Mammary epithelial cell (primary cell): Measurements from ENCODE around the gene RABL6.

Experiments used
- CTCF ChIP-seq, 2 donors: IDR thresholded peaks in 1 of 2; conservative IDR thresholded peaks in 1 of 2; 2 replicates each; pipeline ENCODE4 v1.5.1; 2011 to 2012; ENCODE audit warnings: inconsistent platforms in 2 of 2, low read length in 2 of 2, mild to moderate bottlenecking in 2 of 2, control low read depth in 1 of 2, low read depth in 1 of 2; ENCODE audit not compliant: insufficient read depth in 1 of 2; ENCODE audit errors: extremely low read depth in 1 of 2
- EZH2 ChIP-seq: IDR thresholded peaks from 2 replicates; pipeline ENCODE4 v1.6.1; 2012; ENCODE audit warnings: low read length, inconsistent platforms, borderline replicate concordance

- TF ChIP-seq CTCF (conservative IDR thresholded peaks at IDR 0.05 in 1 of 2, IDR thresholded peaks at IDR 0.05 in 1 of 2; ENCODE audit: extremely low read depth in 1 of 2, insufficient read depth in 1 of 2, low read depth in 1 of 2, low read length in 2 of 2): no peak
- TF ChIP-seq EZH2: no peak
These were observed 39.5 kb downstream of the RABL6 start for GRCh38 chr9:136847088-136847825.
